GM18951 (cell line): ENCODE data around the gene RNF220.

ENCODE experiments used
- POLR2A ChIP-seq: IDR thresholded peaks from 4 replicates; pipeline ENCODE4 v1.6.1; 2011; ENCODE audit warnings: mild to moderate bottlenecking; ENCODE audit not compliant: insufficient read length, insufficient read depth; ENCODE audit errors: extremely low read depth
- in situ Hi-C: fragments of 300-500 bp; cut with MboI; formaldehyde crosslinking; loops from one replicate; pipeline ENCODE4 v1.12.0; 2022; ENCODE audit warnings: low sequenced_read_pairs, mixed read lengths, inconsistent platforms; ENCODE audit not compliant: unreplicated experiment

RNF220 gene

GRCh38 chr1:44515416-44515815 is 110.4 kb downstream of the RNF220 start:
- in situ Hi-C loops, result no loop called here
- TF ChIP-seq POLR2A, result no peak

GRCh38 chr1:44519035-44519676 is 114.1 kb downstream of the RNF220 start:
- no peak for TF ChIP-seq POLR2A
- in situ Hi-C loops, result no loop called here

GRCh38 chr1:44521378-44522080 is 116.5 kb downstream of the RNF220 start:
- no peak for TF ChIP-seq POLR2A
- in situ Hi-C loops, result no loop called here

- no peak for TF ChIP-seq POLR2A
- in situ Hi-C loops, result no loop called here
Observed at GRCh38 chr1:44523593-44524591, 118.8 kb downstream of the RNF220 start.

GRCh38 chr1:44524655-44525500 is 119.8 kb downstream of the RNF220 start:
- in situ Hi-C loops, result no loop called here
- no peak for TF ChIP-seq POLR2A

- in situ Hi-C loops, result no loop called here
- no peak for TF ChIP-seq POLR2A
Observed at GRCh38 chr1:44526295-44527073, 121.4 kb downstream of the RNF220 start.

GRCh38 chr1:44531785-44532566 is 126.9 kb downstream of the RNF220 start:
- in situ Hi-C loops, result no loop called here
- TF ChIP-seq POLR2A, result no peak

- in situ Hi-C loops, result no loop called here
Observed at GRCh38 chr1:44532567-44532944, 127.5 kb downstream of the RNF220 start.

GRCh38 chr1:44534771-44535170 is 129.7 kb downstream of the RNF220 start:
- TF ChIP-seq POLR2A, result no peak
- in situ Hi-C loops, result no loop called here

More at GRCh38 chr1:44532567-44532944, 127.5 kb downstream of the RNF220 start:
- TF ChIP-seq POLR2A, result no peak

- in situ Hi-C loops, result no loop called here
- TF ChIP-seq POLR2A, result no peak
Observed at GRCh38 chr1:44536357-44537209, 131.5 kb downstream of the RNF220 start.
